ENCODE measurements around the gene CDT1.

The CDT1 gene

DNA sequence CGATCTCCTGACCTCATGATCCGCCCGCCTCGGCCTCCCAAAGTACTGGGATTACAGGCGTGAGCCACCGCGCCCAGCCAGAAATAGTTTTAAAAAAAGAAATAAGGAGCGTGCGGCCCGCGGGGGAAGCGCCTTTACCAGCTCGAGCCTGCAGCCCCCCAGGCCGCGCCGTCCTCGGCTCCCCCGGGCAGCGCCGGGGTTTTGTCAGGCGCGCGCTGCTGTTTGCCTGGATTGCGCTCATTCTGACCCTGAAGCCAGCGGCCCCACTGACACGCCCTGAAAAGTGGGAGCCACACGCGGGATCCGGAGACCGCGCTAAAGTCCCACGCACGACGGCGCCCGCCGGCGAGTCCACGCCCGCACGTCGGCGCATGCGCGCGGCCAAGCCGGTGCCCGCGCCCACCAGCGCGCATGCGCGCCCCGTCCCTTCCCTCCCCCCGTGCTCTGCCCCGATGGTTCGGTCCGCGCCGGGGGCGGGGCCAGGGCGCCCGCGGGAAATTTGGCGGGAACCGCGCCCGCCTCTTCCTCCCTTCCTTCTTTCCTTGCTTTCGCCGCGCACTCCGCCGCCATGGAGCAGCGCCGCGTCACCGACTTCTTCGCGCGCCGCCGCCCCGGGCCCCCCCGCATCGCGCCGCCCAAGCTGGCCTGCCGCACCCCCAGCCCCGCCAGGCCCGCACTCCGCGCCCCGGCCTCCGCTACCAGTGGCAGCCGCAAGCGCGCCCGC, at the start of gene CDT1:
Gene CDT1 (plus strand): TSS at position 526 of the 724 bp plus-strand sequence. CDS start 43 bp downstream, at position 569.
- DNase-seq (ENCODE audit: low spot score in 2 of 2), result peak; percentile 73 to 86

DNA sequence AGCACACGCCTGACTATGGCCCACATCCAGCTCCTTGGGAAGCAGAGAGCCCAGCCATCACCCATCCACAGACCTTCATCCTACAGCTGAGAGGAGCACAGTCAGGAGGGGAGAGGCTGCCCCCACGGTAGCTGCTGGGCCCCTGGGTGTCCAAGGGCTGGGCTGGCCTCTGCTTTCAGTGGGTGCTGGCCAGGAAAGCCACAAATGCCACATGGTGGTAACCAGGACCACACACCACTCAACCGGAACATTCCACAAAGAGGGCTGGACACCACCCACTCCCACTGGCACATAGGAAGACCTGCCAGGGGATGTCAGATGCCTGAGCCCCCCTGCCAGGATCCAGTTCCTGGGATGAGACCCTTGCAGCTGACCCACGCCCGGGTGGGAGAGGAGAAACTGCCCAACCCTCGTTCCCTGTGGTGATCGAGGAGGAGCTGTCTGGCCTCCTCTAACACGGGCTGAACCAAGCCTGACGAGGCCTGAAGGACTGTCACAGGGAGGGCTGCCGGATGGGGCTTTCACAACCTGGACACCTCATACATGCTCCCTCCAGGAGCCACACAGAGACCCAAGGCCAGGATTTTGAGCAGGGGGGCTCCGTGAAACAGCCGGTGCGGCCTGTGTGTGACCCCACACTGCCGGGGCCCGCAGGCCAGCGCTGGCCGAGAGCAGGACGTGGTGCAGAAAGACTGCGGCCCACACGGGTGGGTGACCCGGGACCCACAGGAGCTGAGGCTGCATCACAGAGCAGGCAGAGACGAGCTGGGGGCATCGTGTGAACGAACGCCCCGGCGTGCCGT, 49.3 kb upstream of the CDT1 start:
- no peak overlapping the region for H3K4me3 ChIP-seq
- no peaks in the 10 kb centered on the region for H3K9me3 ChIP-seq
- in situ Hi-C loops (cut with MboI; ENCODE audit: low sequenced_read_pairs), result no loop called here
- H3K27me3 ChIP-seq (ENCODE audit: low read depth), result no peaks in the 10 kb centered on the region
- H3K4me1 ChIP-seq, result peaks cover 9% of the 10 kb centered on the region; the same call in 1 of the 2 replicates
- H3K36me3 ChIP-seq (replicated peaks), result no peaks in the 10 kb centered on the region; the same call in 1 of the 2 replicates
- no peak for DNase-seq (ENCODE audit: low spot score in 2 of 2)

More for the DNA sequence above, at the start of gene CDT1:
- Histone ChIP-seq H3K36me3 (replicated peaks) (peaks cover 43% of the 10 kb centered on the region), H3K4me3 (peak within 1 kb of the TSS; percentile 77), H3K4me1 (peaks cover 9% of the 10 kb centered on the region), H3K9me3 (no peaks in the 10 kb centered on the region), H3K27me3 (ENCODE audit: low read depth) (no peaks in the 10 kb centered on the region)
- in situ Hi-C loops (cut with MboI; ENCODE audit: low sequenced_read_pairs), result loop anchor here (25.0 kb wide), 1 partner anchor 759 kb away; the partner anchor contains the start of gene RPL13

DNA sequence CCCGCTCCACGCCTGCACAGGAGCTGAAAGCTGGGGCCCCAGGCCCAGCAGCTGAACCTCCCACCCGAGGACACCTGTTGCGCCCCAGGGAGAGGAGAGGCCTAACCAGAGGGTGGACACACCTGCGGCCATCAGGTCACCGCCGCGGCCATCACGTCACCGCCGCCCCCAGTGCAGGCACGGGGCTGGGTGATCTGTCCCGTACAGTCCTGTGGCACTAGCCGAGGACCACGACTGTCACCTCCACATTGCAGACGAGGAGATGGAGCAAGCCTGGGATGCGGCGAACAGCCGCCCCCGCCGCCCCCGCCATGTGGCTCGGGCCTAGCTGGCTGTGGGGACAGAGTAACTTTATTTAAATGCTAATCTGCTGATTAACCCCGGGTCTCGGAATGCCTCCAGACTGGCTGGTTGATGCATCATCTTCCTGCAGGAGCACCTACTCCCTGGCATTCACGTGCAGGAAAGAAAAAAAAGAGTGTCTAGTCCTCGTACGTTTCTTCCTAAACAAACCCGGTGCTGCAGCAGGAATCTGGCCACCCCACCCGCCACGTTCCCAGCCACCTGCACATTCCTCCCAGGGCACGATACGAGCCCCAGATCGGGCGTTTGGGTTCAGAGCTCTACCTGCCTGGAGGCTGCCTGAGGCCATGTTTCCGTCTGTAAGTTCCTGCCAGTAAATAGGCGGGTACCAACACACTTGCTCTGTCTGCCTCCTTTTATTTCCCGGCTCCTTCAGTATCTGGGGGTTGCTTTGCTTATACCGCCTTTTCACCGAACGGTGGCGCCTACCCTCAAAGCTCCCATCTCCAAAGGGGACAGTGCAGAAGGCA, 48.5 kb upstream of the CDT1 start:
- Histone ChIP-seq H3K4me3 (no peak overlapping the region), H3K36me3 (replicated peaks) (no peaks in the 10 kb centered on the region; the same call in 1 of the 2 replicates), H3K27me3 (ENCODE audit: low read depth) (no peaks in the 10 kb centered on the region), H3K4me1 (peaks cover 9% of the 10 kb centered on the region; the same call in 1 of the 2 replicates), H3K9me3 (no peaks in the 10 kb centered on the region)
- in situ Hi-C loops (cut with MboI; ENCODE audit: low sequenced_read_pairs), result no loop called here
- peak in 1 of 2 experiments; percentile 36 for DNase-seq (ENCODE audit: low spot score in 2 of 2)

GRCh38 chr16:88755745-88756443, 47.7 kb upstream of the CDT1 start:
- in situ Hi-C loops (cut with MboI; ENCODE audit: low sequenced_read_pairs), result no loop called here
- Histone ChIP-seq H3K27me3 (ENCODE audit: low read depth) (no peaks in the 10 kb centered on the region), H3K9me3 (no peaks in the 10 kb centered on the region), H3K36me3 (replicated peaks) (no peaks in the 10 kb centered on the region; the same call in 1 of the 2 replicates), H3K4me1 (peaks cover 9% of the 10 kb centered on the region; the same call in 1 of the 2 replicates), H3K4me3 (no peak overlapping the region)
- no peak for DNase-seq (ENCODE audit: low spot score in 2 of 2)

DNA sequence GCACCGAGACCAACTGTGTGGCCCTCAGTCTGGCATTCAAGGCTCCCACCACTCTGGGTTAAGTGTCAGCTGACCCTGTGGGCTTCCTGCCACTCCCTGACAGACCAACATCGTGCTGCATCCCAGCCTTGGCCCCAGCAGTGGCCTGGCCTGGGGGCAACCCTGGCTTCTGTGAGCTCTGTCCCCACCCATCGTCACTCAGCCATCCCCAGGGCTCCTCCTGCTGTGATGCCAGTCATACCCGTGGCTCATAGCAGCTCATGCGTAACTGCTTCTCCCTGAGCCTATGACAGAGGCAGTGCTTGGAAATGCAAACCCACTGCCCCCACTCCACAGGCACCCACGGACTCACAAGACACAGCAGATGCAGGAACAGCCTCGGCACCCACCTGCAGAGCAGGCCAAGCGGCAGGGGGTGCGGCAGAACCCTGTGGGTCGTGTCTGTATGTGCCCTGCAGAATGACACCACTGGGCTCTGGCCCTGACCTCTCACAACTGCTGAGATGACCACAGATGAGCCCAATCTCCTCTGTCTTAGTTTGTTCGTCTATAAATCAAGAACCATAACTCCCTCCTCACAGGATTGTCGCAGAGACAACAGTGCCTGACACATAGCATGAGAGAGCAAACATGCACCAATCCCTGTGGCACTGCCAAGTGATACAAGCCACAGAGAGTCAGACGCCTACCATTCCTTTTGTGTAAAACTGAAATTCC, 45.2 kb upstream of the CDT1 start:
- peaks cover 9% of the 10 kb centered on the region; the same call in 1 of the 2 replicates for H3K4me1 ChIP-seq
- DNase-seq (ENCODE audit: low spot score in 2 of 2), result no peak
- no peaks in the 10 kb centered on the region for H3K27me3 ChIP-seq (ENCODE audit: low read depth)
- H3K36me3 ChIP-seq (replicated peaks), result peaks cover under 1% of the 10 kb centered on the region; the same call in 1 of the 2 replicates
- in situ Hi-C loops (cut with MboI; ENCODE audit: low sequenced_read_pairs), result no loop called here
- no peak overlapping the region for H3K4me3 ChIP-seq
- H3K9me3 ChIP-seq, result no peaks in the 10 kb centered on the region

- peaks cover 11% of the 10 kb centered on the region; the same call in 1 of the 2 replicates for H3K4me1 ChIP-seq
- H3K36me3 ChIP-seq (replicated peaks), result peaks cover 5% of the 10 kb centered on the region; the same call in 1 of the 2 replicates
- in situ Hi-C loops (cut with MboI; ENCODE audit: low sequenced_read_pairs), result no loop called here
- DNase-seq (ENCODE audit: low spot score in 2 of 2), result no peak
- no peak overlapping the region for H3K4me3 ChIP-seq
- H3K27me3 ChIP-seq (ENCODE audit: low read depth), result no peaks in the 10 kb centered on the region
- H3K9me3 ChIP-seq, result no peaks in the 10 kb centered on the region
Observed at GRCh38 chr16:88758944-88759244, 44.7 kb upstream of the CDT1 start.

DNA sequence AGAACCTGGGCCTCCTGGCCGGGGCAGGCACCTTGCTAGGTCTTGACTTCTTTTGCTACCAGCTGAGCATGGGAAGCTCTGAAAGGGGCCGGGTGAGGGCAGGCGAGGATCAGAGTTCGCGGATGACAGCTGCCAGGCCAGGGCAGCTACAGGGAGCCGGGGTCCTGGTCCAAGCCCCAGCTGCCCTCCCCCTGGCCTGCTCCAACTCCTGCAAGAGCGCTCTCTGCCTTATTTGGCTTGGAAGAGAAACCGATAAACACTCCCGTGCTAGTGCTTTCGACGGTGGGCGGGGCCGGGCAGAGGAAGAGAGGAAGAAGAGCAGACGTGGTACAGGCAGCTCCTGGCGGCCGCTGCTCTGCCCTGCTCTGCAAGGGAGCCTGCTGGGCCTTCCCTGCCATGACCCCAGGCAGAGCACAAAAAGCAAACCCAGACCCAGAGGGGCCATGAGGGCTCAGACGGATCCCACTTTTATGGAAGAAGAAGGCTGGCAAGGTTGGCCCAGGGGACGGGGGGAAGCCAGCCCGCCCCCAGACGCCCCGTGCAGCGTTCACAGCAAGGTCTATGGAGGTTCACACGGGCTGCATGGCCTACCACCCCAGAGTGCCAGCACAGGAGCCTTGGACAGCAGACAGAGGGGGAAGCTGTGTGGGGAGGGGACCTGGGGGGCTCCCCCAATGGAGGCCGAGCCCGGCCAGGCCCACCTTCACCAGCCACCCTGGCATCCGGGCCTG, 44.2 kb upstream of the CDT1 start:
- in situ Hi-C loops (cut with MboI; ENCODE audit: low sequenced_read_pairs), result no loop called here
- no peak for DNase-seq (ENCODE audit: low spot score in 2 of 2)
- Histone ChIP-seq H3K4me1 (peaks cover 11% of the 10 kb centered on the region; the same call in 1 of the 2 replicates), H3K9me3 (no peaks in the 10 kb centered on the region), H3K27me3 (ENCODE audit: low read depth) (no peaks in the 10 kb centered on the region), H3K36me3 (replicated peaks) (peaks cover 5% of the 10 kb centered on the region; the same call in 1 of the 2 replicates), H3K4me3 (no peak overlapping the region)

GRCh38 chr16:88759976-88760350, 43.6 kb upstream of the CDT1 start:
- Histone ChIP-seq H3K4me3 (no peak overlapping the region), H3K9me3 (no peaks in the 10 kb centered on the region), H3K4me1 (peaks cover 11% of the 10 kb centered on the region; the same call in 1 of the 2 replicates), H3K27me3 (ENCODE audit: low read depth) (no peaks in the 10 kb centered on the region), H3K36me3 (replicated peaks) (peaks cover 5% of the 10 kb centered on the region; the same call in 1 of the 2 replicates)
- in situ Hi-C loops (cut with MboI; ENCODE audit: low sequenced_read_pairs), result no loop called here
- DNase-seq (ENCODE audit: low spot score in 2 of 2), result no peak

DNA sequence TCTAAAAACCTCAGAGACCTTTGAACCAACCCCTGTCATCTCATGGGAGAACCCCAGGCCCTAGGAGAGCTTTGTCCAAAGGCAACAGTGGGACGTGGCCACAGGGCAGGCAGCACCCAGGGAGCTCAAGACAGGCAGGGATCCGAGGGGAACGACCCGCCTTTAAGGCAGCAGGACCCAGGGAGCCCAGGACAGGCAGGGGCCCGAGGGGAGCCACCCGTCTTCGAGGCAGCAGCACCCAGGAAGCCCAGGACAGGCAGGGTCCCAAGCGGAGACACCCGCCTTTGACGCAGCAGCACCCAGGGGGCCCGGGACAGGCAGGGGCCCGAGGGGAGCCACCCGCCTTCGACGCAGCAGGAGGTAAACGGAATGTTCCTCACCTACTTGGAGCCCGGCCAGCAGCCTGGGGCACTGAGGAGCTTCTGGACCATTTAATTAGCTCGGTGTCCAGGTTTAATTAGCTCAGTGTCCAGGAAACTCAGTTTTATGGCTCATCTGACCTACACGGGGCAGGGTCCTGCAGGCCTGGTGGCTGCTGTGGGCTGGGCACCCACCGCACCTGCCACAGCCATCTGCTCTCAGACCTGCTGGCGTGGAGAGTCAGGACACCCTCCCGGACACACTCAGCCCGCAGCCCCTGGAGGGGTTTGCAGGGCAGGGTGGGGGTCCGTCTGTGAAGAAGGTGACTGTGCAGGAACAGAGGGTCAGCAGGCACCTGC, 43.0 kb upstream of the CDT1 start:
- Histone ChIP-seq H3K27me3 (ENCODE audit: low read depth) (no peaks in the 10 kb centered on the region), H3K9me3 (no peaks in the 10 kb centered on the region), H3K36me3 (replicated peaks) (peaks cover 5% of the 10 kb centered on the region; the same call in 1 of the 2 replicates), H3K4me1 (peaks cover 5% of the 10 kb centered on the region; the same call in 1 of the 2 replicates), H3K4me3 (no peak overlapping the region)
- in situ Hi-C loops (cut with MboI; ENCODE audit: low sequenced_read_pairs), result no loop called here
- no peak for DNase-seq (ENCODE audit: low spot score in 2 of 2)

DNA sequence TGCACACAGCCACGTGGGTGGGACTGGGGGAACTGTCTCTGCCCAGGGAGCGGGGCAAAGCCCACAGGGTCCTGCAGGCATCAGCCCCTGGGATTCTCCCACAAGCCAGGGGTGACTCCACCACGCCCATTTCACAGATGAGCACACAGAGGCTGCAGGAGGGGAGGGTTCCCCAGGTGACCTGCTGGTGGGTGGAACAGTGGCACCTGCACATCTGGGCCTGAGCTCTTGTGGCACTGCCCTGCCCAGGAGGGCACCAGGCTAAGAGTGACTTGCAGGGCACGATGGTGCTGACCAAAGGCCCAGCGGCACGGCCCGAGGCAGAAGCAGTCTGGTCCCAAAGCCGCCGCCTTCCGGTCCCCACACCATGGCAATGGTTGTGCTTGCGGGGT, 42.5 kb upstream of the CDT1 start:
- Histone ChIP-seq H3K27me3 (ENCODE audit: low read depth) (no peaks in the 10 kb centered on the region), H3K36me3 (replicated peaks) (peaks cover 9% of the 10 kb centered on the region; the same call in 1 of the 2 replicates), H3K9me3 (no peaks in the 10 kb centered on the region), H3K4me3 (no peak overlapping the region), H3K4me1 (peaks cover 2% of the 10 kb centered on the region; the same call in 1 of the 2 replicates)
- in situ Hi-C loops (cut with MboI; ENCODE audit: low sequenced_read_pairs), result no loop called here
- no peak for DNase-seq (ENCODE audit: low spot score in 2 of 2)

DNA sequence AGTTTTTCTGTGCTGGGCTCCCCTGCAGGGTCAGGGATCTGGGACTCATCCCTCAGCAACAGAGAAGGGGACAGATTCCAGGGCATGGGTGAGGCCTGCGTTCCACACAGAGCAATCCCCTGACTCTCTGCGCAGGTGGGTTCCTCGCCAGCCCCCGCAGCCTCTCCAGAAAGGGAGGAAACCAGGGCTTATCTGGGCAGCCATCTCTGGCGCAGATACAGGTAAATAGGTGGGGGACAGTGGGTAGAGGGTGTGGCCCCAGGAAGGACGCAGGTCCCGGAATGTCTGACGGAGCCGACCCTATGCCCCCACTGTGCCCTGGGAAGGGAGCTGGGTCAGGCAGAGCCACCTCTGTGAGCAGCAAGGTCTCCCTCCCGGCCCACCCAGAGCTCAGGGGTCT, 41.8 kb upstream of the CDT1 start:
- Histone ChIP-seq H3K4me1 (peaks cover 2% of the 10 kb centered on the region; the same call in 1 of the 2 replicates), H3K9me3 (no peaks in the 10 kb centered on the region), H3K36me3 (replicated peaks) (peaks cover 9% of the 10 kb centered on the region; the same call in 1 of the 2 replicates), H3K27me3 (ENCODE audit: low read depth) (no peaks in the 10 kb centered on the region), H3K4me3 (no peak overlapping the region)
- in situ Hi-C loops (cut with MboI; ENCODE audit: low sequenced_read_pairs), result no loop called here
- no peak for DNase-seq (ENCODE audit: low spot score in 2 of 2)

All from HAP-1 (cell line).